HG03045 (cell line): ENCODE data around the gene COL11A2.
"Not testable (repeated sequence)": the region's sequence is repeated elsewhere in the genome, so short reads cannot be mapped to it uniquely, and the experiment has no call there.

Source experiments
- ATAC-seq: cut with Tn5 transposase; IDR thresholded peaks from one replicate; pipeline ENCODE4 v1.9.1; 2021; ENCODE audit warnings: mild to moderate bottlenecking, moderate library complexity; ENCODE audit not compliant: unreplicated experiment

Gene COL11A2

GRCh38 chr6:33160096-33160495 is 32.2 kb downstream of the COL11A2 start:
- ATAC-seq, result no peak

- ATAC-seq, result no peak
Measured at GRCh38 chr6:33156964-33157363, 35.3 kb downstream of the COL11A2 start.

- no peak for ATAC-seq
Measured at GRCh38 chr6:33156561-33156960, 35.7 kb downstream of the COL11A2 start.

GRCh38 chr6:33154349-33154748 is 37.9 kb downstream of the COL11A2 start:
- no peak for ATAC-seq

- ATAC-seq, result no peak
Measured at GRCh38 chr6:33151050-33151449, 41.2 kb downstream of the COL11A2 start.

- not testable (repeated sequence) for ATAC-seq
Measured at GRCh38 chr6:33150560-33150959, 41.7 kb downstream of the COL11A2 start.

GRCh38 chr6:33147807-33148666 is 44.2 kb downstream of the COL11A2 start:
- ATAC-seq, result no peak

GRCh38 chr6:33144373-33144772 is 47.9 kb downstream of the COL11A2 start:
- no peak for ATAC-seq

GRCh38 chr6:33143113-33143770 is 49.0 kb downstream of the COL11A2 start:
- no peak for ATAC-seq

GRCh38 chr6:33142501-33143070 is 49.7 kb downstream of the COL11A2 start:
- ATAC-seq, result no peak

GRCh38 chr6:33140556-33140955 is 51.7 kb downstream of the COL11A2 start:
- ATAC-seq, result no peak

- ATAC-seq, result no peak
Measured at GRCh38 chr6:33139596-33140206, 52.6 kb downstream of the COL11A2 start.

- ATAC-seq, result no peak
Measured at GRCh38 chr6:33136310-33136900, 55.9 kb downstream of the COL11A2 start.

- ATAC-seq, result no peak
Measured at GRCh38 chr6:33132081-33132524, 60.2 kb downstream of the COL11A2 start.

- ATAC-seq, result no peak
Measured at GRCh38 chr6:33128318-33128717, 63.9 kb downstream of the COL11A2 start.

GRCh38 chr6:33126101-33126714 is 66.1 kb downstream of the COL11A2 start:
- ATAC-seq, result no peak

GRCh38 chr6:33124947-33125346 is 67.3 kb downstream of the COL11A2 start:
- no peak for ATAC-seq

GRCh38 chr6:33124525-33124901 is 67.8 kb downstream of the COL11A2 start:
- ATAC-seq, result no peak

- no peak for ATAC-seq
Measured at GRCh38 chr6:33123732-33124524, 68.3 kb downstream of the COL11A2 start.

GRCh38 chr6:33123181-33123580 is 69.1 kb downstream of the COL11A2 start:
- no peak for ATAC-seq
